Smooth muscle cell of bladder (primary cell): ENCODE data around the gene TARS3. TPM values are rescaled to one million over a fixed set of nuclear protein-coding genes. Genes with fewer than 3 reads are reported as not detected.

Source experiments
- total RNA-seq: library from RNA; depleted of rRNA; stranded (reverse); fragments of >200 nt; gene quantifications from 2 replicates; pipeline ENCODE4 v1.2.3, GENCODE V29; 2014

The TARS3 gene
- total RNA-seq = 14.1 and 15.2 TPM in 2 replicates

DNA sequence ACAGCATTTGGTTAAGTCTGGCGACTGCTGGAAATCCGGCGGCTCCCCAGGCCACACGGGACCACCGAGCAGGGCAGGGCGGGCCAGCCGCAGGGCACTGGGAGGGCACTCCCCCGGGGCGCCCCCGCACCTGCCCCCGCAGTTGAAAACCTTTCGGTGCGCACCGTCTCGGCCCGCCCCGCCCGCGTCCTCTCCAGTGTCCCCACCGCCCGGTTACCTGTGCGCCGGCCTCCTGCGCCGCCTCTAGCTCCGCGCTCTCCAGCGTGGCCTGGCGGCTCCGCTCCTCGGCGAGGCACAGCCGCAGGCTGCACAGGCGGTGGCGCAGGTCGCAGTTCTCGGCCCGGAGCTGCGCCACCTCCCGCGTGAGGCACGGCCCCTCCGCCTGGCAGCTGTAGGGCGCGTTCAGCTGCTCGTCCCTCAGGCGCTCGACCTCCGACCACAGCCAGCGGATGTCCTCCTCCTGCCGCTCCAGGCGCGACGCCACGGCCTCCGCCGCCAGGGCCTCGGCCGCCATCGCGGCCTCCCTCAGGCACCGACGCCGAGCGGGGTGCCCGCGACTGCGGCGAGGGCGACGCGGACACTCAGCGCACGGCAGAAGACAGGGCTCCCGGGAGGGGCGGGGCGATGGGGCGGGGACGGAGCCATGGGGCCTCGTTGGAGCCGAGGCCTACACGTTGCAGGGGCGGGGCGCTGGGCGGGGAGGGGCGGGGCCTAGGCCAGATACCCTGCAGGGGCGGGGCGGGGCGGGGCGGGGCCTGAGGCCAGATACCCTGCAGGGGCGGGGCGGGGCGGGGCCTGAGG is at the start of gene TARS3:
TARS3 (minus strand) TSS at position 600 of the 801 bp plus-strand sequence; CDS start at position 514, 86 bp downstream.

DNA sequence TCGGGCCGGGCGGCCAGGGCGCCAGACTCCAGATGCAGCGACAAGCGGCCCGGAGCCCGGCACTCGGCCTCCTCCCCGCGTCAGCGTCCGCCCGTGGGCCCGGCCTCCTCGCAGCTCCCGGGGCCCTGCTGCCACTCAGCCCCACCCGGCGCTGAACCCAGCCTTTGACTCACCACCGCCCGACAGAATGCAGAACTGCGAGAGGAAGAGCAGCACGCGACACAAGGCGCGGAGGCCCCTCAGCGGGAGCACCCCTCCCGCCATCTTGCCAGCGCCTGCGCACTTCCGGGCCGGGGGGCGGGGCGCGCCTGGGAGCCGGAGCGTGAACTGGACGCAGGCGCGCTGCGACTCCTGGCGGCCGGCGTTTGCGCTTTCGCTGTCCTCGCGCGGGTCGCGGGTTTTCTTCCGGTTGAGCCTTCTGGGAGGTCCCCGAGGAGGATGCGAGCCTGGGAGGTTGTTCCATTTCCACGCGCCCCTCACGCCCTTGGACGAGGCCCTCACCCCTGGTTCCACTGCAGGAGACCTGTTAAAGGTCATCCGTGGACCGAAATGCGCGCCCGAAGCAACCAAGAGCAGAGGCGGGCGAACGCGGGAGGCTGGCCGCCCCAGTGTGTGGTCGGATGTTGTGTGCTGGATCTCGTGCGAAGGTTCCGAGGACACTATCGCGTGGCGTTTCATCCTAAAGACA is 72.0 kb downstream of the TARS3 start, which contains the start of gene TM2D3:
TM2D3 (minus strand) TSS at position 284 of the 688 bp plus-strand sequence; CDS start at position 264, 20 bp downstream.

Other genes with a start within 250 kb of the TARS3 start
- 7.7 and 11.6 TPM in 2 replicates for gene PCSK6, start 234.8 kb downstream of the TARS3 start, total RNA-seq
- gene TM2D3, start 72.1 kb downstream of the TARS3 start, total RNA-seq = 37.0 and 42.3 TPM in 2 replicates
- not detected in 2 replicates for gene OR4F6, start 79.0 kb upstream of the TARS3 start, total RNA-seq
- not detected in 2 replicates for gene OR4F15, start 87.7 kb upstream of the TARS3 start, total RNA-seq